Hepatocyte (in vitro differentiated cells): ENCODE data around the gene CCAR1.

Experiments used
- CTCF ChIP-seq: fragments of 200-600 bp; sonication (generic); IDR thresholded peaks from 2 replicates; pipeline ENCODE4 v1.5.1; 2016; ENCODE audit warnings: antibody characterized with exemption, mild to moderate bottlenecking; ENCODE audit not compliant: poor library complexity
- EZH2 ChIP-seq: fragments of 200-600 bp; sonication (generic); IDR thresholded peaks from 2 replicates; pipeline ENCODE4 v1.6.1; 2016; ENCODE audit warnings: antibody characterized with exemption, mild to moderate bottlenecking, borderline replicate concordance
- EZH2phosphoT487 ChIP-seq: fragments of 200-600 bp; sonication (generic); IDR thresholded peaks from one replicate; pipeline ENCODE4 v1.6.1; 2018; ENCODE audit warnings: antibody characterized with exemption, mild to moderate bottlenecking, low read depth, moderate library complexity; ENCODE audit not compliant: unreplicated experiment, severe bottlenecking

- TF ChIP-seq CTCF (no peak), EZH2 (no peak), EZH2phosphoT487 (no peak)
Observed at GRCh38 chr10:68717435-68717834, 3.6 kb upstream of the CCAR1 start.
